K562 (cell line): ENCODE data around the gene SART1. TPM values are rescaled to one million over a fixed set of nuclear protein-coding genes. Genes with fewer than 3 reads are reported as not detected.

Source experiments
- ATAC-seq: fragments of 200-7000 bp; cut with Tn5 transposase; 3 replicates; pipeline ENCODE4 v1.9.1; 2020; ENCODE audit warnings: moderate library complexity
- BruUV-seq: library from RNA; stranded (reverse); fragments of 400-500 nt; replicated peaks from 2 replicates; lab custom pipeline; 2021; lab: Mats Ljungman, UMichigan
- CTCF ChIA-PET: fragments of 300-600 bp; formaldehyde crosslinking; extraction: SDS; loops from one replicate; lab custom pipeline; 2021; ENCODE audit warnings: low intra/inter-chr PET ratio; lab: Yijun Ruan, JAX
- POLR2A ChIA-PET: fragments of 300-600, 350-650 bp; sonication (Branson Sonifier 250); formaldehyde crosslinking; extraction: SDS; loops from one replicate; lab custom pipeline; 2021; ENCODE audit warnings: antibody characterized with exemption, inconsistent platforms; lab: Yijun Ruan, JAX
- DNase-seq, 4 experiments: peaks; one replicate each; pipeline versions ENCODE4 v3.0.0 to v3.0.0-alpha.2; 2011 to 2018; ENCODE audit warnings: low spot score in 3 of 4, mixed read lengths in 3 of 4; ENCODE audit errors: extremely low read depth in 1 of 4
- FAIRE-seq: peaks from 2 replicates; lab custom pipeline; 2011; peaks lifted over from hg19 to GRCh38; lab: Jason Lieb, UNC
- H2AFZ ChIP-seq: 2 replicates; pipeline ENCODE4 v1.6.0; 2011; ENCODE audit warnings: low read depth, low read length, control low read depth, inconsistent platforms
- H3K27ac ChIP-seq: fragments of 200-600 bp; 3 replicates; pipeline ENCODE4 v1.8.0; 2011; ENCODE audit warnings: low read depth, mild to moderate bottlenecking, control low read depth, inconsistent platforms, low read length, moderate library complexity, mixed read lengths; ENCODE audit errors: extremely low read depth
- H3K27me3 ChIP-seq, 2 experiments: fragments of 300-600 bp in 1 of 2; 2 replicates in 1 of 2; 3 replicates in 1 of 2; pipeline versions ENCODE4 v1.6.0 to v1.8.0; 2011; ENCODE audit warnings: inconsistent platforms in 2 of 2, low read length in 2 of 2, mild to moderate bottlenecking in 1 of 2, mixed read lengths in 1 of 2, moderate library complexity in 1 of 2; ENCODE audit not compliant: control insufficient read depth in 2 of 2, insufficient read depth in 2 of 2
- H3K36me3 ChIP-seq: fragments of 300-600 bp; 3 replicates; pipeline ENCODE4 v1.8.0; 2011; ENCODE audit warnings: mild to moderate bottlenecking, low read length, inconsistent platforms; ENCODE audit not compliant: control insufficient read depth, insufficient read depth
- H3K4me1 ChIP-seq, 2 experiments: fragments of 200-600 bp in 1 of 2; replicated peaks in 1 of 2; 2 replicates in 1 of 2; 3 replicates in 1 of 2; pipeline versions ENCODE4 v1.5.1 to v1.8.0; 2011; ENCODE audit warnings: inconsistent platforms in 2 of 2, low read length in 2 of 2, mild to moderate bottlenecking in 1 of 2, mixed read lengths in 1 of 2, moderate library complexity in 1 of 2; ENCODE audit not compliant: control insufficient read depth in 2 of 2, insufficient read depth in 2 of 2
- H3K4me2 ChIP-seq: 2 replicates; pipeline ENCODE4 v1.6.1; 2011; ENCODE audit warnings: low read length, control low read depth, inconsistent platforms, mixed read lengths; ENCODE audit not compliant: insufficient read depth
- H3K4me3 ChIP-seq: fragments of 200-600 bp; sonication (generic), shearing (Covaris generic); 2 replicates; pipeline ENCODE4 v1.5.1; 2016; ENCODE audit warnings: control low read depth, inconsistent platforms
- H3K79me2 ChIP-seq: fragments of 200-600 bp; 3 replicates; pipeline ENCODE4 v1.8.0; 2011; ENCODE audit warnings: low read length, inconsistent platforms; ENCODE audit not compliant: control insufficient read depth, insufficient read depth
- H3K9ac ChIP-seq, 2 experiments: 2 replicates each; pipeline versions ENCODE4 v1.6.0 to v1.6.1; 2011; ENCODE audit warnings: low read depth in 2 of 2, low read length in 2 of 2, control low read depth in 1 of 2, inconsistent platforms in 1 of 2, mild to moderate bottlenecking in 1 of 2, mixed read lengths in 1 of 2; ENCODE audit not compliant: insufficient read depth in 1 of 2
- H3K9me1 ChIP-seq: one replicate; pipeline ENCODE4 v1.6.0; 2011; ENCODE audit warnings: inconsistent platforms, mild to moderate bottlenecking, low read length, moderate library complexity; ENCODE audit not compliant: control insufficient read depth, insufficient read depth
- H3K9me3 ChIP-seq: replicated peaks from 2 replicates; pipeline ENCODE4 v1.5.1; 2011; ENCODE audit warnings: low read depth, low read length, inconsistent platforms; ENCODE audit not compliant: control insufficient read depth, insufficient read depth
- H4K20me1 ChIP-seq: replicated peaks from 2 replicates; pipeline ENCODE4 v1.6.1; 2011; ENCODE audit warnings: low read length, inconsistent platforms, mixed read lengths; ENCODE audit not compliant: control insufficient read depth, insufficient read depth
- ARID1B ChIP-seq: fragments of 450-650 bp; IDR thresholded peaks from 2 replicates; pipeline ENCODE4 v1.6.1; 2016; ENCODE audit warnings: antibody characterized with exemption, mild to moderate bottlenecking, inconsistent platforms
- ARID2 ChIP-seq: fragments of 450-650 bp; IDR thresholded peaks from 2 replicates; pipeline ENCODE4 v1.6.1; 2017; ENCODE audit warnings: antibody characterized with exemption, mild to moderate bottlenecking
- CSDE1 ChIP-seq, 2 experiments: fragments of 450-650 bp; IDR thresholded peaks; 2 replicates each; pipeline ENCODE4 v1.6.1; 2016; ENCODE audit warnings: mild to moderate bottlenecking in 1 of 2
- ELK1 ChIP-seq: sonication (generic); formaldehyde crosslinking; IDR thresholded peaks from 2 replicates; pipeline ENCODE4 v1.8.1; 2022; ENCODE audit warnings: missing genetic modification reagents
- GATA2 ChIP-seq: sonication (generic); formaldehyde crosslinking; IDR thresholded peaks from 2 replicates; pipeline ENCODE4 v1.4.0; 2020; ENCODE audit warnings: mild to moderate bottlenecking, missing genetic modification reagents
- HNRNPL ChIP-seq: fragments of 200-400 bp; formaldehyde crosslinking; IDR thresholded peaks from 2 replicates; pipeline ENCODE4 v1.6.1; 2017; ENCODE audit warnings: low read depth, mild to moderate bottlenecking, low read length
- MBD1 ChIP-seq: fragments of 250-450 bp; sonication (Bioruptor Pico); IDR thresholded peaks from 2 replicates; pipeline ENCODE4 v1.8.0; 2022; ENCODE audit warnings: inconsistent platforms
- MIER1 ChIP-seq: fragments of 450-650 bp; IDR thresholded peaks from 2 replicates; pipeline ENCODE4 v1.6.1; 2016; ENCODE audit warnings: antibody characterized with exemption, mild to moderate bottlenecking, low read depth
- NR2C1 ChIP-seq, 2 experiments: fragments of 450-650 bp; IDR thresholded peaks; 2 replicates each; pipeline ENCODE4 v1.6.1; 2017; ENCODE audit warnings: mild to moderate bottlenecking in 2 of 2, antibody characterized with exemption in 1 of 2, inconsistent platforms in 1 of 2, missing compliant biosample characterization in 1 of 2, missing genetic modification characterization in 1 of 2
- NR4A1 ChIP-seq, 2 experiments: fragments of 250-450 bp in 1 of 2; fragments of 450-650 bp in 1 of 2; sonication (Bioruptor Pico) in 1 of 2; IDR thresholded peaks; 2 replicates each; pipeline versions ENCODE4 v1.4.0 to v1.6.1; 2016 to 2020; ENCODE audit warnings: mild to moderate bottlenecking in 2 of 2, missing compliant biosample characterization in 1 of 2, missing genetic modification characterization in 1 of 2, moderate library complexity in 1 of 2
- NUFIP1 ChIP-seq: fragments of 450-650 bp; IDR thresholded peaks from 2 replicates; pipeline ENCODE4 v1.6.1; 2018; ENCODE audit not compliant: partially characterized antibody
- PKNOX1 ChIP-seq: fragments of 450-650 bp; IDR thresholded peaks from 2 replicates; pipeline ENCODE4 v1.6.1; 2016
- RBM22 ChIP-seq: fragments of 200-400 bp; formaldehyde crosslinking; IDR thresholded peaks from 2 replicates; pipeline ENCODE4 v1.6.1; 2018; ENCODE audit warnings: low read length, low read depth; ENCODE audit not compliant: poor library complexity, severe bottlenecking
- SFPQ ChIP-seq: fragments of 200-400 bp; formaldehyde crosslinking; IDR thresholded peaks from 2 replicates; pipeline ENCODE4 v1.6.1; 2017; ENCODE audit warnings: mild to moderate bottlenecking, low read depth, low read length, moderate library complexity
- SPI1 ChIP-seq: IDR thresholded peaks from 2 replicates; pipeline ENCODE4 v1.6.1; 2011; ENCODE audit warnings: low read depth, low read length, control low read depth, borderline replicate concordance
- ZNF197 ChIP-seq: fragments of 200-800 bp; sonication (Bioruptor generic); IDR thresholded peaks from 2 replicates; pipeline ENCODE4 v1.6.1; 2016; ENCODE audit warnings: low read depth, missing genetic modification characterization, missing compliant biosample characterization
- ZNF263 ChIP-seq: sonication (generic); formaldehyde crosslinking; IDR thresholded peaks from 2 replicates; pipeline ENCODE4 v1.8.0; 2022; ENCODE audit warnings: mild to moderate bottlenecking, missing genetic modification reagents, borderline replicate concordance
- WGBS: fragments of 100-300 bp; shearing (Covaris generic); methylation state at CpG from one replicate; pipeline ENCODE4 v1.1.6; 2016; ENCODE audit warnings: low coverage, mixed read lengths; ENCODE audit not compliant: insufficient coverage; ENCODE audit errors: missing lambda C conversion rate; 5-methylcytosine and 5-hydroxymethylcytosine counted together
- in situ Hi-C: fragments of 300-500 bp; cut with MboI; formaldehyde crosslinking; loops from 4 replicates; pipeline ENCODE4 v1.15.0; 2018; ENCODE audit warnings: inconsistent platforms, mixed read lengths
- intact Hi-C: fragments of 100-400 bp; cut with micrococcal nuclease; formaldehyde crosslinking; loops from 2 replicates; pipeline ENCODE4 v1.14.2; 2022
- polyA plus RNA-seq, 8 experiments: library from polyadenylated mRNA; depleted of rRNA in 4 of 8; stranded (reverse) in 5 of 8; unstranded in 3 of 8; fragments of >200 nt; fragmentation: Nextera tagmentation in 2 of 8; fragmentation: Illumina TruSeq in 1 of 8; extraction: Ambion mirVana in 2 of 8; extraction: Trizol in 1 of 8; gene quantifications; 2 replicates each; pipeline versions ENCODE4 v1.2.1 to v1.2.3, GENCODE V29; 2011 to 2014; ENCODE audit warnings: inconsistent platforms in 1 of 8, missing spikeins in 1 of 8
- total RNA-seq, 7 experiments: library from RNA; depleted of rRNA in 6 of 7; stranded (reverse); fragments of >200 nt in 6 of 7; fragmentation: Illumina TruSeq in 2 of 7; extraction: Trizol in 2 of 7; gene quantifications; 2 replicates each; pipeline versions ENCODE4 v1.2.1 to v1.2.3, GENCODE V29; 2011 to 2021; ENCODE audit warnings: low replicate concordance in 1 of 7

SART1 gene
- total and polyA plus RNA-seq, 9 of the 15 experiments (the other 6 are each of a cell fraction or from before 2014, with no cell fraction given): 4.8 to 84.1 (median 31.7) TPM

- Histone ChIP-seq H3K4me2 (no peak overlapping the region), H3K4me3 (no peak overlapping the region), H3K4me1 (peaks cover 26 to 59% of the 10 kb centered on the region in 2 experiments), H3K27me3 (no peaks in the 10 kb centered on the region), H3K9ac (peak overlapping the region in 1 of 2 experiments; percentile 62; a peak in 2 of 4 replicates), H3K79me2 (no peaks in the 10 kb centered on the region), H3K36me3 (no peaks in the 10 kb centered on the region), H3K9me3 (no peaks in the 10 kb centered on the region), H4K20me1 (no peaks in the 10 kb centered on the region), H3K9me1 (peaks cover 2% of the 10 kb centered on the region), H2AFZ (no peak overlapping the region), H3K27ac (no peak overlapping the region)
- FAIRE-seq (no peak), DNase-seq (peak in 1 of 4 experiments; percentile 44), ATAC-seq (peak; percentile 73)
- POLR2A ChIA-PET: interaction anchor here (0.6 to 2.2 kb wide), 5 partner anchors 8 to 298 kb away, joined by 3 to 9 read pairs (median 5); partner anchors contain the start of gene BANF1
- intact Hi-C loops: no loop called here
- CTCF ChIA-PET: no interaction called here
- in situ Hi-C loops: no loop called here
- 34% methylated on average over 6 of the region's 7 CpGs for WGBS
- BruUV-seq: no TSS peak
- no peak for TF ChIP-seq HNRNPL
- TF ChIP-seq ARID2: no peak
- no peak for TF ChIP-seq ZNF197 (CRISPR knock-in tag)
- TF ChIP-seq NR4A1 (CRISPR knock-in tag; IDR thresholded peaks at IDR 0.05): no peak
- 0 out of 2 replicates have a peak, but pooled peaks have one; percentile 21 for TF ChIP-seq NR4A1 (tag; IDR thresholded peaks at IDR 0.05)
- TF ChIP-seq ELK1 (CRISPR knock-in tag): no peak
- TF ChIP-seq MIER1: 0 out of 2 replicates have a peak, but pooled peaks have one; percentile 13
- TF ChIP-seq SFPQ: no peak
- no peak for TF ChIP-seq SPI1
- peak; percentile 45 for TF ChIP-seq PKNOX1
- TF ChIP-seq MBD1 (CRISPR knock-in tag): no peak
- TF ChIP-seq ZNF263: peak; percentile 98
- no peak for TF ChIP-seq NR2C1 (IDR thresholded peaks at IDR 0.05)
- TF ChIP-seq NR2C1 (tag; IDR thresholded peaks at IDR 0.05): peak; percentile 2; the same call in 1 of the 2 replicates
- peak; percentile 69 for TF ChIP-seq GATA2 (CRISPR knock-in tag)
- no peak for TF ChIP-seq RBM22
- no peak for TF ChIP-seq NUFIP1
- TF ChIP-seq CSDE1 (IDR thresholded peaks at IDR 0.05): no peak
- TF ChIP-seq ARID1B: no peak
Measured at GRCh38 chr11:66013762-66014100, 52.2 kb downstream of the SART1 start.
